ENCODE data around the gene WDR77.

Gene WDR77

DNA sequence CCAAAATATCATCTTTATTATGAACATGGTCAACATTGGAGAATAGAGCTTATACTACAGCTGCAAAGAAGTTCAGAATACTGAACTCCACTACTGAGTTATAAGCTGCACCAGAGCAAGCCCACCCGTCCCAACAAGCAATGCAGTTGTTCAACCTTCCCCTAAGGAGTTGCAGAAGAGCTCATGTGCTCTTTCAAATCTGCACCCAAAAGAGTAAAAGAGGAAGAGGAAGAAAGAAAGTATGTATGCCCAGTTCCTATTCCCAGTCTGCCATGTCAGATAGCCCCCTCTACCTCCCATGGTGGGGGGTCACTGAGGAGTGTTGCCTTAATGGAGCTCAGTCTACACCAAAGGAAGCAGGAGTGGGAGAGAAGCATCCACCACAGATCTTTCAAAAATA, 31.6 kb upstream of the WDR77 start:
- no peak overlapping the region for H3K4me3 ChIP-seq (ENCODE audit: insufficient read depth, low read length, poor library complexity, severe bottlenecking)
- no peaks in the 10 kb centered on the region for H3K9me2 ChIP-seq (replicated peaks; ENCODE audit: insufficient read depth, low read length)
- H3F3A ChIP-seq (ENCODE audit: insufficient read depth), result no peaks in the 10 kb centered on the region
- no peak overlapping the region for H3K4me2 ChIP-seq (ENCODE audit: low read depth, low read length, poor library complexity, severe bottlenecking)
- H3K36me3 ChIP-seq (ENCODE audit: low read length), result no peaks in the 10 kb centered on the region
- no peak overlapping the region for H2AFZ ChIP-seq (ENCODE audit: low read depth, low read length, severe bottlenecking)
- TF ChIP-seq EZH2phosphoT487 (conservative IDR thresholded peaks at IDR 0.05; ENCODE audit: low read length), result no peak
- TF ChIP-seq, protein P1, sequence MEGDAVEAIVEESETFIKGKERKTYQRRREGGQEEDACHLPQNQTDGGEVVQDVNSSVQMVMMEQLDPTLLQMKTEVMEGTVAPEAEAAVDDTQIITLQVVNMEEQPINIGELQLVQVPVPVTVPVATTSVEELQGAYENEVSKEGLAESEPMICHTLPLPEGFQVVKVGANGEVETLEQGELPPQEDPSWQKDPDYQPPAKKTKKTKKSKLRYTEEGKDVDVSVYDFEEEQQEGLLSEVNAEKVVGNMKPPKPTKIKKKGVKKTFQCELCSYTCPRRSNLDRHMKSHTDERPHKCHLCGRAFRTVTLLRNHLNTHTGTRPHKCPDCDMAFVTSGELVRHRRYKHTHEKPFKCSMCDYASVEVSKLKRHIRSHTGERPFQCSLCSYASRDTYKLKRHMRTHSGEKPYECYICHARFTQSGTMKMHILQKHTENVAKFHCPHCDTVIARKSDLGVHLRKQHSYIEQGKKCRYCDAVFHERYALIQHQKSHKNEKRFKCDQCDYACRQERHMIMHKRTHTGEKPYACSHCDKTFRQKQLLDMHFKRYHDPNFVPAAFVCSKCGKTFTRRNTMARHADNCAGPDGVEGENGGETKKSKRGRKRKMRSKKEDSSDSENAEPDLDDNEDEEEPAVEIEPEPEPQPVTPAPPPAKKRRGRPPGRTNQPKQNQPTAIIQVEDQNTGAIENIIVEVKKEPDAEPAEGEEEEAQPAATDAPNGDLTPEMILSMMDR (IDR thresholded peaks at IDR 0.05; ENCODE audit: insufficient read depth, low read length, poor library complexity, severe bottlenecking), result no peak
- no peaks in the 10 kb centered on the region for H3K9me3 ChIP-seq (ENCODE audit: insufficient read depth, low read length)
- no peaks in the 10 kb centered on the region for H4K20me1 ChIP-seq (ENCODE audit: low read depth, low read length)
- no peaks in the 10 kb centered on the region for H3K79me2 ChIP-seq (ENCODE audit: insufficient read depth, low read length)
- no peak overlapping the region for H3K9ac ChIP-seq (ENCODE audit: low read length)
- H3K27me3 ChIP-seq (ENCODE audit: low read length), result no peaks in the 10 kb centered on the region
- no peak overlapping the region for H3K27ac ChIP-seq (ENCODE audit: low read depth, low read length)

DNA sequence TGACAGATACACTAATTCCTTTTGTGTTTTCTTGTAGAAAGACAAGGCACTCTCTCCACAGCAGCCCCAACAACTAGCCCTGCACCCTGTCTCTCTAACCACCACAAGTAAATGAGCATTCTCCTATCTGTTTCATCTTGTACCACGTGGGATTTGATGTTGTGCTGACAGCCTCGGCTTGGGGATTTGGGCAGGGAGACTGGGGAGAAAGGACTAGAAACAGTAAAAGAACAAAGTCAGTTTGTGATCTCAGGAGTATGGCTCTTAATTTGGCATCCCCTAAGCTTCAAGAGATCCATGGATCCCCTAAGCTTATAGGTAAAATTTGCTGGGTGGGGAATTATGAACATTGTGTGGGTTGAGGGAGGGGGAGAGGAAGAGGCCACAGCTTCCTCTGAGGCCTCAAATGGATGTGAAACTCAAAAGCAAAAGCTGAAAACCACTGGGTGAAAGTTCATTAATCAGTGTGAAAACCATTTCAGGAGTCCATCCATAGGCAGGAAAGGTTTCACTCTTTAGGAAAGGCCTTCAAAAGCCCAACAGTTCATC, 27.8 kb upstream of the WDR77 start:
- Histone ChIP-seq H2AFZ (ENCODE audit: low read depth, low read length, severe bottlenecking) (peak overlapping the region; percentile 85), H3K9me3 (ENCODE audit: insufficient read depth, low read length) (no peaks in the 10 kb centered on the region), H3K36me3 (ENCODE audit: low read length) (no peaks in the 10 kb centered on the region), H3K4me3 (ENCODE audit: insufficient read depth, low read length, poor library complexity, severe bottlenecking) (no peak overlapping the region), H3K27me3 (ENCODE audit: low read length) (no peaks in the 10 kb centered on the region), H3K9ac (ENCODE audit: low read length) (peak overlapping the region; percentile 18; the same call in 1 of the 2 replicates), H3K27ac (ENCODE audit: low read depth, low read length) (no peak overlapping the region), H3K9me2 (replicated peaks; ENCODE audit: insufficient read depth, low read length) (no peaks in the 10 kb centered on the region), H3K4me2 (ENCODE audit: low read depth, low read length, poor library complexity, severe bottlenecking) (peak overlapping the region; percentile 46), H3K79me2 (ENCODE audit: insufficient read depth, low read length) (no peaks in the 10 kb centered on the region), H4K20me1 (ENCODE audit: low read depth, low read length) (no peaks in the 10 kb centered on the region), H3F3A (ENCODE audit: insufficient read depth) (no peaks in the 10 kb centered on the region)
- TF ChIP-seq EZH2phosphoT487 (conservative IDR thresholded peaks at IDR 0.05; ENCODE audit: low read length), result no peak
- TF ChIP-seq, protein P1 (IDR thresholded peaks at IDR 0.05; ENCODE audit: insufficient read depth, low read length, poor library complexity, severe bottlenecking), result no peak

DNA sequence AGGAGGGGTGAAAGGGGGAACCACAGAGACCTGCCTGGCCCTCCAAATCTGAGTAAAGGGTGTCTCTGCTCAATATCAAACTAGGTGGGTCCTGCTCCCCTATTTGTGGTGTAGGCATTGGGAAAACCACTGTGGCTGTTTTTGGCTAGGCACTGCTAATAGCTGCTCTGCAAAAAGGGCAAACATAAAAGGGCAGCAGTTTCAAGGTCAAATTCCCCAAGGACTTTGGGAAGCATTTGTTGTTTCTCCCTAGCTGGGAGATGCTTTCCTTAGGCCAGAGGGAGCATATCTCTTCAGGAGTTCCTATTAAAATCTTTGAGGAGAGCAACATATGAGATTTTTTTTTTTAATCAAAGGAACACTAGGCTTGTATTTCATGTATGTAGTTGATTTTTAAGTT, 27.2 kb upstream of the WDR77 start:
- Histone ChIP-seq H4K20me1 (ENCODE audit: low read depth, low read length) (no peaks in the 10 kb centered on the region), H3K4me3 (ENCODE audit: insufficient read depth, low read length, poor library complexity, severe bottlenecking) (no peak overlapping the region), H2AFZ (ENCODE audit: low read depth, low read length, severe bottlenecking) (no peak overlapping the region), H3K36me3 (ENCODE audit: low read length) (no peaks in the 10 kb centered on the region), H3K79me2 (ENCODE audit: insufficient read depth, low read length) (no peaks in the 10 kb centered on the region), H3F3A (ENCODE audit: insufficient read depth) (no peaks in the 10 kb centered on the region), H3K4me2 (ENCODE audit: low read depth, low read length, poor library complexity, severe bottlenecking) (peak overlapping the region; percentile 46), H3K9me2 (replicated peaks; ENCODE audit: insufficient read depth, low read length) (no peaks in the 10 kb centered on the region), H3K9ac (ENCODE audit: low read length) (0 out of 2 replicates have a peak overlapping the region, but pooled peaks have one; percentile 18), H3K9me3 (ENCODE audit: insufficient read depth, low read length) (no peaks in the 10 kb centered on the region), H3K27me3 (ENCODE audit: low read length) (no peaks in the 10 kb centered on the region), H3K27ac (ENCODE audit: low read depth, low read length) (no peak overlapping the region)
- no peak for TF ChIP-seq EZH2phosphoT487 (conservative IDR thresholded peaks at IDR 0.05; ENCODE audit: low read length)
- TF ChIP-seq, protein P1 (IDR thresholded peaks at IDR 0.05; ENCODE audit: insufficient read depth, low read length, poor library complexity, severe bottlenecking), result no peak
